ENCODE results near the gene FCRL5. TPM values are rescaled to one million over a fixed set of nuclear protein-coding genes. Genes with fewer than 3 reads are reported as not detected.

FCRL5 gene
- total and polyA plus RNA-seq, 10 of the 15 experiments (the other 5 are each of a cell fraction or from before 2014, with no cell fraction given): 1.1 to 136 (median 7.0) TPM

DNA sequence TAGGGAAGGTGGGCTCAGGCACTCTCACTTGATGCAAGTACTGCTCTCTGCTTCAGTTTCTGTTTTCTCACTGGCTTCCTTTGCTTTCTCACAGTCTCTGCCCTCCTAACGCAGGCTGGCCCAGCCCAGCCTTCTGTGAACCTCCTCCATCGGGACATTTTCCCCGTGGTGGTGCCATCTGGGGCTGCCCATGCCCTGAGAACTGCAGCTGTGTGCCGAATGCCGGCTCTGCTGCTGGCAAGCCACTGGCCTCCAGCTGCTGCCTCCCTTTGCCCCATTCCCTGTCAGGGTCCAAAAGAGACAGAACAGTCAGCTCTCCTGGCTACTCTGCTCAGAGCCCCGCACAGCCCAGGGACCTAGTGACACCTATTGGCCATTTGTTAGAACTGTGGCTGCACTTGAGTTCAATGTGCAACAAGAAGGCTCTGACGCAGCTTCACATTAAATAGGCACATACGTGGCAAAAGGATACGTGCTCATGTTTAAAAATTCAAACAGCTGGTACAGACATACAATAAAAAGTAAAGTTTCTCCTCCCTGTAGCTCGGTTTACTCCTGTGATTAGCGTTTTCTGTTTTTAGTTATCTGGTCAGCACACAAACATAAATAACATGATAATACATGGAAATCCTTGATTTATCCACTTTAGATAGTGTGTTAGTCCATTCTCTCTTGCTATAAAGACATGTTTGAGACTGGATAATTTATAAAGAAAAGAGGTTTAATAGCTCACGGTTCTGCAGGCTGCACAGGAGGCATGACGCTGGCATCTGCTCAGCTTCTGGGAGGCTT lies 46.6 kb downstream of the FCRL5 start:
- peak; percentile 85 for FAIRE-seq
- Histone ChIP-seq H3K4me3 (0 out of 2 replicates have a peak overlapping the region, but pooled peaks have one; percentile 26), H3K4me2 (ENCODE audit: control insufficient read depth, insufficient read depth) (peak overlapping the region; percentile 67), H3K27me3 (replicated peaks in 1 of 2; ENCODE audit: control insufficient read depth in 2 of 2, insufficient read depth in 2 of 2, low read length in 1 of 2) (no peaks in the 10 kb centered on the region), H4K20me1 (ENCODE audit: control insufficient read depth, insufficient read depth) (no peaks in the 10 kb centered on the region), H3K9me3 (replicated peaks; ENCODE audit: control insufficient read depth, insufficient read depth, low read length) (no peaks in the 10 kb centered on the region), H3K9ac (ENCODE audit: control insufficient read depth, insufficient read depth, low read length) (no peak overlapping the region), H3K27ac (ENCODE audit: control insufficient read depth, insufficient read depth) (peak overlapping the region; percentile 48), H3K79me2 (ENCODE audit: control insufficient read depth, insufficient read depth, low read length) (no peaks in the 10 kb centered on the region), H3K4me1 (ENCODE audit: control insufficient read depth, insufficient read depth, low read length) (peaks cover 31% of the 10 kb centered on the region), H2AFZ (ENCODE audit: control insufficient read depth, low read depth, low read length) (peak overlapping the region; percentile 76), H3K36me3 (ENCODE audit: control insufficient read depth in 2 of 2, insufficient read depth in 2 of 2, low read length in 1 of 2) (no peaks in the 10 kb centered on the region)
- SMC1A ChIA-PET (ENCODE audit: uncharacterized antibody, unreplicated experiment): interaction anchor here (0.6 to 3.6 kb wide), 34 partner anchors 10 to 442 kb away, joined by 3 to 69 read pairs (median 5); partner anchors contain the start of gene FCRL3
- RAD21 ChIA-PET (ENCODE audit: unreplicated experiment): interaction anchor here (0.7 to 12.7 kb wide), 27 partner anchors 8 to 328 kb away, joined by 3 to 179 read pairs (median 4); partner anchors contain the start of gene FCRL5
- 13% methylated on average over 13 of the region's 13 CpGs for WGBS (ENCODE audit: insufficient coverage, insufficient replicate concordance, low lambda C conversion rate, missing lambda C conversion rate)
- intact Hi-C loops (cut with micrococcal nuclease; ENCODE audit: unreplicated experiment): no loop called here
- POLR2A ChIA-PET: interaction anchor here (0.6 to 2.0 kb wide), 3 partner anchors 11 to 56 kb away, joined by 3 to 6 read pairs (median 5); partner anchors contain the start of gene FCRL5
- BruUV-seq (replicated peaks): no TSS peak
- in situ Hi-C loops (cut with MboI): no loop called here
- CTCF ChIA-PET: interaction anchor here (0.6 to 9.0 kb wide), 56 partner anchors 8 to 1495 kb away, joined by 3 to 196 read pairs (median 4); partner anchors contain the start of gene FCRL5
- ATAC-seq: peak; percentile 99
- peak; percentile 59 for DNase-seq (ENCODE audit: low read depth, low spot score)
- TF ChIP-seq IKZF2 (IDR thresholded peaks at IDR 0.05): 0 out of 4 replicates have a peak, but pooled peaks of 1 of the 2 experiments have one; percentile 17
- peak; percentile 60; the same call in 1 of the 2 replicates for TF ChIP-seq SIN3A (IDR thresholded peaks at IDR 0.05; ENCODE audit: low read depth, low read length)
- TF ChIP-seq YY1 (IDR thresholded peaks at IDR 0.05; ENCODE audit: low read depth, low read length): 0 out of 2 replicates have a peak, but pooled peaks have one; percentile 45
- peak; percentile 44; the same call in 1 of the 2 replicates for TF ChIP-seq IKZF1 (conservative IDR thresholded peaks at IDR 0.05)
- peak; percentile 25; the same call in 1 of the 2 replicates for TF ChIP-seq RUNX3 (IDR thresholded peaks at IDR 0.05; ENCODE audit: low read length)
- TF ChIP-seq, protein P1, sequence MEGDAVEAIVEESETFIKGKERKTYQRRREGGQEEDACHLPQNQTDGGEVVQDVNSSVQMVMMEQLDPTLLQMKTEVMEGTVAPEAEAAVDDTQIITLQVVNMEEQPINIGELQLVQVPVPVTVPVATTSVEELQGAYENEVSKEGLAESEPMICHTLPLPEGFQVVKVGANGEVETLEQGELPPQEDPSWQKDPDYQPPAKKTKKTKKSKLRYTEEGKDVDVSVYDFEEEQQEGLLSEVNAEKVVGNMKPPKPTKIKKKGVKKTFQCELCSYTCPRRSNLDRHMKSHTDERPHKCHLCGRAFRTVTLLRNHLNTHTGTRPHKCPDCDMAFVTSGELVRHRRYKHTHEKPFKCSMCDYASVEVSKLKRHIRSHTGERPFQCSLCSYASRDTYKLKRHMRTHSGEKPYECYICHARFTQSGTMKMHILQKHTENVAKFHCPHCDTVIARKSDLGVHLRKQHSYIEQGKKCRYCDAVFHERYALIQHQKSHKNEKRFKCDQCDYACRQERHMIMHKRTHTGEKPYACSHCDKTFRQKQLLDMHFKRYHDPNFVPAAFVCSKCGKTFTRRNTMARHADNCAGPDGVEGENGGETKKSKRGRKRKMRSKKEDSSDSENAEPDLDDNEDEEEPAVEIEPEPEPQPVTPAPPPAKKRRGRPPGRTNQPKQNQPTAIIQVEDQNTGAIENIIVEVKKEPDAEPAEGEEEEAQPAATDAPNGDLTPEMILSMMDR (IDR thresholded peaks at IDR 0.05 in 2 of 3, conservative IDR thresholded peaks at IDR 0.05 in 1 of 3; ENCODE audit: control insufficient read depth in 2 of 3, extremely low read depth in 1 of 3, insufficient read depth in 1 of 3, low read depth in 3 of 3, low read length in 3 of 3): peak; percentile 86 to 91 (median 86)
- 0 out of 2 replicates have a peak, but pooled peaks have one; percentile 10 for TF ChIP-seq IRF4 (IDR thresholded peaks at IDR 0.05; ENCODE audit: low read depth, low read length)
- TF ChIP-seq BHLHE40 (IDR thresholded peaks at IDR 0.05; ENCODE audit: borderline replicate concordance in 1 of 2, low read depth in 2 of 2, low read length in 1 of 2): peak in 1 of 2 experiments; percentile 20; a peak in 1 of 4 replicates
- peak; percentile 77 for TF ChIP-seq SMARCA5 (IDR thresholded peaks at IDR 0.05)
- TF ChIP-seq POLR2AphosphoS2 (IDR thresholded peaks at IDR 0.05; ENCODE audit: low read depth, low read length): no peak
- TF ChIP-seq SMC3 (IDR thresholded peaks at IDR 0.05; ENCODE audit: borderline replicate concordance, low read length): peak; percentile 71
- TF ChIP-seq MTA2 (IDR thresholded peaks at IDR 0.05; ENCODE audit: low read depth): no peak
- peak; percentile 90 for TF ChIP-seq RAD21 (IDR thresholded peaks at IDR 0.05; ENCODE audit: insufficient read depth, low read depth, low read length)
- no peak for TF ChIP-seq TAF1 (IDR thresholded peaks at IDR 0.05; ENCODE audit: borderline replicate concordance, low read depth, low read length)
- no peak for TF ChIP-seq LARP7 (IDR thresholded peaks at IDR 0.05)

All from GM12878 (cell line).